Osteocyte (in vitro differentiated cells): ENCODE data around the gene KIAA0930. TPM values are rescaled to one million over a fixed set of nuclear protein-coding genes. Genes with fewer than 3 reads are reported as not detected.

Experiments
- DNase-seq: peaks from one replicate; pipeline ENCODE4 v3.0.0; 2021; ENCODE audit warnings: mixed read lengths; ENCODE audit not compliant: unreplicated experiment; ENCODE audit errors: extremely low spot score
- H3K27ac Mint-ChIP-seq: one replicate; pipeline ENCODE4 v1.8.0; 2021; ENCODE audit warnings: mild to moderate bottlenecking, mixed read lengths; ENCODE audit not compliant: unreplicated experiment
- H3K27me3 Mint-ChIP-seq: one replicate; pipeline ENCODE4 v1.8.0; 2021; ENCODE audit warnings: mixed read lengths; ENCODE audit not compliant: unreplicated experiment
- H3K36me3 Mint-ChIP-seq: one replicate; pipeline ENCODE4 v1.8.0; 2021; ENCODE audit warnings: mixed read lengths; ENCODE audit not compliant: unreplicated experiment
- H3K4me1 Mint-ChIP-seq: one replicate; pipeline ENCODE4 v1.8.0; 2021; ENCODE audit warnings: mixed read lengths; ENCODE audit not compliant: unreplicated experiment
- H3K4me3 Mint-ChIP-seq: one replicate; pipeline ENCODE4 v1.8.0; 2021; ENCODE audit warnings: mild to moderate bottlenecking, moderate library complexity, mixed read lengths; ENCODE audit not compliant: unreplicated experiment
- H3K9me3 Mint-ChIP-seq: one replicate; pipeline ENCODE4 v1.8.0; 2021; ENCODE audit warnings: mixed read lengths; ENCODE audit not compliant: unreplicated experiment
- CTCF ChIP-seq: fragments of 200-600 bp; sonication (generic); IDR thresholded peaks from 2 replicates; pipeline ENCODE4 v1.5.0; 2021; ENCODE audit warnings: antibody characterized with exemption, mild to moderate bottlenecking, moderate library complexity
- total RNA-seq: library from RNA; stranded (reverse); gene quantifications from 2 replicates; pipeline ENCODE4 v1.2.1, GENCODE V29; 2021

Gene KIAA0930
- total RNA-seq, 1 donor from 2014 or later, result 53.1 TPM

- no peak overlapping the region for H3K4me3 Mint-ChIP-seq
- no peak for TF ChIP-seq CTCF
- no peaks in the 10 kb centered on the region for H3K9me3 Mint-ChIP-seq
- no peak for DNase-seq
- no peaks in the 10 kb centered on the region for H3K27me3 Mint-ChIP-seq
- H3K27ac Mint-ChIP-seq, result no peak overlapping the region
- H3K36me3 Mint-ChIP-seq, result no peaks in the 10 kb centered on the region
- H3K4me1 Mint-ChIP-seq, result peaks cover 13% of the 10 kb centered on the region
These were observed 21.7 kb downstream of the KIAA0930 start for GRCh38 chr22:45218976-45219375.

- Mint-ChIP-seq H3K27me3 (no peaks in the 10 kb centered on the region), H3K4me3 (no peak overlapping the region)
- no peak for DNase-seq
These were observed 22.9 kb downstream of the KIAA0930 start for GRCh38 chr22:45217806-45218205.

GRCh38 chr22:45217345-45217744 is 23.3 kb downstream of the KIAA0930 start:
- Mint-ChIP-seq H3K4me1 (peaks cover 25% of the 10 kb centered on the region), H3K9me3 (no peaks in the 10 kb centered on the region), H3K36me3 (no peaks in the 10 kb centered on the region), H3K27me3 (no peaks in the 10 kb centered on the region), H3K4me3 (no peak overlapping the region), H3K27ac (no peak overlapping the region)
- TF ChIP-seq CTCF, result no peak
- no peak for DNase-seq

More at GRCh38 chr22:45217806-45218205, 22.9 kb downstream of the KIAA0930 start:
- Mint-ChIP-seq H3K27ac (no peak overlapping the region), H3K4me1 (peaks cover 20% of the 10 kb centered on the region), H3K36me3 (no peaks in the 10 kb centered on the region), H3K9me3 (no peaks in the 10 kb centered on the region)
- no peak for TF ChIP-seq CTCF

- Mint-ChIP-seq H3K36me3 (no peaks in the 10 kb centered on the region), H3K4me3 (no peak overlapping the region), H3K9me3 (no peaks in the 10 kb centered on the region), H3K27ac (no peak overlapping the region), H3K27me3 (no peaks in the 10 kb centered on the region), H3K4me1 (peaks cover 33% of the 10 kb centered on the region)
- DNase-seq, result no peak
- no peak for TF ChIP-seq CTCF
These were observed 24.3 kb downstream of the KIAA0930 start for GRCh38 chr22:45216133-45217003.

GRCh38 chr22:45212992-45213751 is 27.5 kb downstream of the KIAA0930 start:
- no peaks in the 10 kb centered on the region for H3K9me3 Mint-ChIP-seq
- no peaks in the 10 kb centered on the region for H3K27me3 Mint-ChIP-seq
- peaks cover 2% of the 10 kb centered on the region for H3K36me3 Mint-ChIP-seq
- H3K27ac Mint-ChIP-seq, result peak overlapping the region; percentile 91
- TF ChIP-seq CTCF, result no peak
- no peak for DNase-seq
- peak overlapping the region; percentile 64 for H3K4me3 Mint-ChIP-seq
- H3K4me1 Mint-ChIP-seq, result peaks cover 56% of the 10 kb centered on the region
